OCI-LY7 (cell line): ENCODE measurements around the gene APBA1.

Source experiments
- CTCF ChIP-seq: fragments of 200-600 bp; sonication (generic); conservative IDR thresholded peaks from 2 replicates; pipeline ENCODE4 v1.5.1; 2014; ENCODE audit warnings: mild to moderate bottlenecking, antibody characterized with exemption, low read length, moderate library complexity, mixed read lengths
- EZH2phosphoT487 ChIP-seq: fragments of 200-600 bp; sonication (generic); IDR thresholded peaks from 2 replicates; pipeline ENCODE4 v1.6.1; 2018; ENCODE audit warnings: low read depth, borderline replicate concordance, mild to moderate bottlenecking, mixed run types, antibody characterized with exemption, low read length, moderate library complexity, mixed read lengths

- no peak for TF ChIP-seq CTCF
- TF ChIP-seq EZH2phosphoT487, result no peak
Observed at GRCh38 chr9:69474821-69475220, 197.3 kb downstream of the APBA1 start.
